SK-N-MC (cell line): ENCODE results near the gene SSTR3.

ENCODE experiments used
- DNase-seq: peaks from one replicate; pipeline ENCODE4 v3.0.0-alpha.2; 2011; ENCODE audit warnings: low read depth, low spot score
- H3K27ac ChIP-seq: fragments of 200-600 bp; sonication (generic); 2 replicates; pipeline ENCODE4 v1.5.1; 2016; ENCODE audit warnings: mixed run types
- H3K36me3 ChIP-seq: fragments of 200-600 bp; sonication (generic); 2 replicates; pipeline ENCODE4 v1.6.1; 2017; ENCODE audit warnings: antibody characterized with exemption, low read length, mixed read lengths; ENCODE audit not compliant: insufficient read depth
- H3K4me3 ChIP-seq: fragments of 200-600 bp; sonication (generic); 2 replicates; pipeline ENCODE4 v1.5.1; 2016
- H3K9ac ChIP-seq: fragments of 200-600 bp; sonication (generic); 2 replicates; pipeline ENCODE4 v1.8.0; 2017; ENCODE audit warnings: mixed run types, mixed read lengths; ENCODE audit not compliant: insufficient read length
- H3K9me3 ChIP-seq: fragments of 200-600 bp; sonication (generic); 2 replicates; pipeline ENCODE4 v1.6.1; 2017; ENCODE audit warnings: low read depth, mild to moderate bottlenecking, antibody characterized with exemption, low read length, moderate library complexity, mixed read lengths
- EZH2 ChIP-seq: fragments of 200-600 bp; sonication (generic); IDR thresholded peaks from one replicate; pipeline ENCODE4 v1.6.1; 2017; ENCODE audit warnings: antibody characterized with exemption
- FOXP2 ChIP-seq: optimal IDR thresholded peaks from 2 replicates; pipeline ENCODE3; 2011; ENCODE audit warnings: mild to moderate bottlenecking, moderate library complexity; ENCODE audit not compliant: insufficient read depth; ENCODE audit errors: extremely low read length, control extremely low read depth
- POLR2AphosphoS5 ChIP-seq: IDR thresholded peaks from 2 replicates; pipeline ENCODE4 v1.6.1; 2012; ENCODE audit warnings: mild to moderate bottlenecking, low read depth, low read length, borderline replicate concordance

SSTR3 gene

DNA sequence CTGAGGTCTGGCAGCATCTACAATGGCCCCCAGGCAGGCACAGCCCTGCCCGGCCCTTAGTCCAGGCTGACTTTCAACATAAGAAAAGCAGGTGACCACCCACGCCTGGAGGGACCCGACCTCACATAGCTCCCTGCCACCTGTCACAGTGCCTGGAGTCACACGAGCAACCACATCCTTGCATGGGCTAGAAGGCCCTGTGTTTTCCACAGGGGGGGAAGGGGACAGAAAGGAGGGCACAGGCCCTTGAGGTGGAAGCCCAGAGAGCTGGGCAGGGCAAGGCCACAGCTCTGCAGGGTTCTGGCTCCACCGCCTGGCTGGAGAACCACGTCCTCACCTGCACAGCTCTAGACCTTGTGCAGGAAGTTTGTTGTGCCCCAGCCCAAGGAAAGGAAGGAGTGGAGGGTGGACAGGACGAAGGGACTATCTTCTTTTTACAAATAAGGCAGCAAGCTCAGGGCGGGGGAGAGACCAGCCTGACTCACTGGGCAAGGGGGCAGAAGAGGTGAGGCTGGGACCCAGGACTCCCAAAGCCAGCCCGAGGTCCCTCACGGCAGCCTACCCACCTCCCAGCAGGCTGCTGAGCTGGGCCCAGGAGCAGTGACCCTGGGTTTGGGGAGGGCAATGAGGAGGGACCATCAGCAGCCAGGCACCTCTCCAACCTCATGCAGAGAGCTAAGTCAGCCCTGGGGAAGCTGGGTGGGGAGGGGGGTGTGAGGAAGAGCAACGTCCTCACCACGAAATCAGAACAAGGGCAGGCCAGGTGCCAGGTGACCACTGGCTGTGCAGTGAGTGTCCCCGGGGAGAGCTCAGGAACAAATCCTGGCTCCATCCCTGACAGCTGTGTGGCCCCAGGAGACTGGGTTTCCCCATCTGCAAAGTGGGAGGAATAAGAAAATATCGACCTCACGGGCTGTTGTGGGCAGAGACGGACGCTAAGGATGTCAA, 28.6 kb downstream of the SSTR3 start:
- H3K9ac ChIP-seq: no peak overlapping the region
- H3K9me3 ChIP-seq: no peaks in the 10 kb centered on the region
- no peak for TF ChIP-seq POLR2AphosphoS5
- no peak for TF ChIP-seq EZH2
- no peak for TF ChIP-seq FOXP2
- DNase-seq: no peak
- no peaks in the 10 kb centered on the region for H3K36me3 ChIP-seq
- no peak overlapping the region for H3K27ac ChIP-seq
- no peak overlapping the region for H3K4me3 ChIP-seq

DNA sequence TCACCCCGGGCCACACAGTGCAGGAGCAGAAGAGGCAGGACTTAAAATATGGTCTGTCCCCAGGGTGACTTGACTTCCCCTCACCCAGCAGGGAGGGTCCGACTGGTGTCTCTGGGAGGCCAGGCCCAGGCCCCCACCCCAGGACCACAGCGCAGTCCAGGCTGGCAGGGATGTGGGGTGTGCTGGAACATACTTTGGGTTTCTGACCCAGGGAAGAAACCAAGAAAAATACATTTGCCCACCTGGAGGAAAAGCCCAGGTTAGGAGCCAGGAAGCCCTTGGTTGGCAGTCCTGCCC, 29.4 kb downstream of the SSTR3 start:
- Histone ChIP-seq H3K9ac (no peak overlapping the region), H3K36me3 (no peaks in the 10 kb centered on the region), H3K4me3 (no peak overlapping the region), H3K27ac (no peak overlapping the region), H3K9me3 (no peaks in the 10 kb centered on the region)
- no peak for TF ChIP-seq EZH2
- no peak for TF ChIP-seq POLR2AphosphoS5
- TF ChIP-seq FOXP2: no peak
- no peak for DNase-seq

DNA sequence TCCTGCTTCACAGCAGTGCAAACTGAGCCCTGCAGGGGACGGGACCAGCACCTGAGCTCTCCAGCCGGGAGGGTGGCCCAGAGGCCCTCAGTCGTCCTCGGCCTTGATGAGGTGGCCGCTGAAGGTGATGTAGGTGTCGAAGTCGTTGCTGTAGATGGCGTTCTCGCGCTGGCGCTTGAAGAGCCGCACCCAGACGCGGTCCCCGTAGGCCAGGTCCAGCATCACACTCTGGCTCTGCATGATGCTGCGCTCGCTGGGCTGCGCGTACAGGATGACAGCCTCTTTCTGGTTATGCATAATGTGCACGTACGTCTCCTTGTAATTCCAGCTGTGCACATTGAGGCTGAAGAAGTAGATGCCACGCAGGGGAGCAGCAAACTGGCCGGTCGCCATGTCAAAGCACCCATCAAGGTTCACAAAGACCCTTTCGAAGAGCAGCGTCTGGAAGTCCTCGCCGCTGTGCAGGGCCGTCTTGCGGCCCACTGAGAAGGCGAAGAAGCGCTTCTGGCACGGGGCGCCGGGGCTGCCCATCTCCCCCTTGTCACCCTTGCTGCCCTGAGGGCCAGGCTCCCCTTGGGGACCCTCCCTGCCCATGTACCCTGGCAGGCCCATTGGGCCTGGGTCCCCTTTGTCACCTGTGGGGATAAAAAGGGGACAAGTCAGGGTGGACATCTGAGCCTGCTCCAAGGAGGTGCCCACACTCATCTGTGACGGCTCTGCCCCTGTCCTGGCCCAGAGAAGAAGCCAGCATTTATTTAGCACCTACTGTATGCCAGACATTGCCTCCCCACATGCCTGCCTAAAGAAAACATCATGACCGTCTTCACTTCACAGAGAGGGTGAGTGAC, 30.0 kb downstream of the SSTR3 start:
- H3K36me3 ChIP-seq: no peaks in the 10 kb centered on the region
- no peak for DNase-seq
- H3K9ac ChIP-seq: no peak overlapping the region
- no peak overlapping the region for H3K27ac ChIP-seq
- no peaks in the 10 kb centered on the region for H3K9me3 ChIP-seq
- no peak overlapping the region for H3K4me3 ChIP-seq
- TF ChIP-seq FOXP2 (no peak), EZH2 (no peak), POLR2AphosphoS5 (no peak)

DNA sequence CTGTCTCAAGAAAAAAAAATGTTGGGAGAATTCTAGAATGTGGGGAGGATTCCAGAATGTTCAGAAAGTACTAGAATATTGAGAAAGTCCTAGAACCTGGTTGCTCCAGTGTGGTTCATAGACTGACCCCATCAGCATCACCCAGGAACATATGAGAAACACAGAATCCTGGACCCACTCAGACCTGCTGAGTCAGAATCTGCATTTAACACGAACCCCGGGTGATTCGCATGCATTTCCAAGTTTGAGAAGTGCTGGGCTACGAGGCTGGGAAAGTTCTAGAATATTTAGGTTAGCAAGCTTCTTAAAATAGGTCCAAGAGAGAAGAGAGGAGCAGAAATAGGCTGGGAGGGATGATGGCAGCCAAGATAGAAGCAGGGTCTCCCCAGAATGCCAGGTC, 30.6 kb downstream of the SSTR3 start:
- TF ChIP-seq FOXP2: no peak
- TF ChIP-seq POLR2AphosphoS5: no peak
- TF ChIP-seq EZH2: no peak
- Histone ChIP-seq H3K27ac (no peak overlapping the region), H3K4me3 (no peak overlapping the region), H3K9ac (no peak overlapping the region), H3K36me3 (no peaks in the 10 kb centered on the region), H3K9me3 (no peaks in the 10 kb centered on the region)
- DNase-seq: no peak

DNA sequence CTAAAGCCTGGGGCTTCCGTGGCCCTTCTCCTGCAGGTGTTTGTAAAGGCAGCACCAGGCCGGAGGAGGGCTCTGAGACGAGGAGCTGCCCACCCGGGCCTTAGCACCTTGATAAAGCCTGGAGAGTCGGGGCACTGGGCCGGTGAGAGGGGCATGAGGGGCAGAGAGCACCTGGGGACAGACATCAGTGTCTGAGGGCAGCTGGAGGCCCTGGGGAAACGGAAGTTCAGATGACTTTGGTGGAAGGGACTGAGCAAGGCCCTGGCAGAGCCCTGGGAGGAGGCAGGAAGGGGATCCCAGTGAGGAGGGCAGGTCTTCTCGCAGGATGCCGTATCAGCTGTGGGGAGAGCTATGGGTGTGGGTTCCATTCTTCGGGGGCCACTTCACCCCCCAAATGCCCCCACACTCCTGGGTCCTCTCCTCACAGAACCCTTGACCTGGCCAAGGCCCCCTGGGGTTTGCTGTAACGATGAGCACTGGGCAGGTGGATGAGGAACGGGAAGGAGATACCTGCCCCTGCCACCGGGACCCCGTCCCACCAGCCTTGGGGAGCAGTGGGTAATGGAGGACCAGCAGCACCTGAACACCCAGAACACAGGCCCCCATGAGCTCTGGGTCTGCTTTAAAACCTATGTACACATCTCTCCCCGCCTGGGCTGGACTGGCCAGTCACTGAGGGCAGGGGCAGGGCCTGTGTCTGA, 31.6 kb downstream of the SSTR3 start:
- Histone ChIP-seq H3K9ac (no peak overlapping the region), H3K9me3 (no peaks in the 10 kb centered on the region), H3K27ac (no peak overlapping the region), H3K36me3 (no peaks in the 10 kb centered on the region), H3K4me3 (no peak overlapping the region)
- DNase-seq: no peak
- no peak for TF ChIP-seq EZH2
- TF ChIP-seq POLR2AphosphoS5: no peak
- TF ChIP-seq FOXP2: no peak

DNA sequence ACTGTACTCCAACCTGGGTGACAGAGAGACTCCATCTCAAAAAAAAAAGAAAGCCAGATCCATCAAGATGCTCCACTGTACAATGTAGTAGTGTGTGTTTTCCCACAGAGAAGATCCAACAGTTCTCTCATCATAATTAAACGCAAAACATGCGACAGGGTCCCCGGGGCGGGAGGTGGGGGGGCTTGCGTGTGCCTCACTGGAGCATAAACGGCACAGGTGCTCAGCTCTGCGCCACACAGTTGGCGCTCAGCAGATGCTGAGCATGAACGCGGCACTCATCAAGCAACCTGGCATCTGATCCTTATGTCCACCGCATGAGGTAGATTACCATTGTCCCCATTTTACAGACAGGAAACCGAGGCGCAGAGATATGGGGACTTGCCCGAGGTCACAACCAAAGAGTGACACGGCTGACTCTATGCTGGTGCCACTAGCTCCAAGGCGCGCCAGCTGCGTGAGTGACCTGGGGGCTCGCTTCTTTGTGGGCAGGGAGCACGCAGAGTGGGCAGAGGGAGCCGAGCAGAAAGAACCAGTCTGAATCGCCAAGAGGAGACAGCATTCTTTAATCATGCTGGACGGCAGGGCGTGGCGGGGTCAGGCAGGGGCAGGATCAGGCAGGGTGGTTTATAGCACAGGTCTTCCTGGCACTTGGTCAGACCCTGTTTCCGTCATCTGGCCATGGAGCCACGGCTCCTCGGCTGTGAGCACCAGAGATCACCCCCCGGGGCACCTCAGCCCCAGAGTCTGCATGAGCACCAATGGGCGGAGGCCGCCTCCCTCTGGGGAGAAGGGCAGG, 32.5 kb downstream of the SSTR3 start:
- H3K27ac ChIP-seq: no peak overlapping the region
- no peak for TF ChIP-seq POLR2AphosphoS5
- TF ChIP-seq FOXP2: no peak
- TF ChIP-seq EZH2: no peak
- no peak for DNase-seq
- no peak overlapping the region for H3K4me3 ChIP-seq
- no peaks in the 10 kb centered on the region for H3K36me3 ChIP-seq
- no peak overlapping the region for H3K9ac ChIP-seq
- H3K9me3 ChIP-seq: no peaks in the 10 kb centered on the region

DNA sequence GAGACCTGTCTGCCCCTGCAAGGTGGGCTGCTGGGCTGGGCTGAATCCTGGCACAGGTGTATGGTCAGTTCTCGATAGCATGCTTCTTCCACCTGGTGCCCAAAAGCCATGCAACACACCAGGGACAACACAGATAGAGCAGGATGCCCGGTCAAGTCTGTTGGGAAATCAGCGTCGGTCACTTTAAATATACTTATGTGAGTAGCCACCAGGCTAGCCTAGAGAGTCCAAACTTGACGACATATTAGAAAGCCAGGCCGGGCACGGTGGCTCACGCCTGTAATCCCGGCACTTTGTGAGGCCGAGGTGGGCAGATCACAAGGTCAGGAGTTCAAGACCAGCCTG, 33.2 kb downstream of the SSTR3 start:
- Histone ChIP-seq H3K27ac (no peak overlapping the region), H3K9me3 (no peaks in the 10 kb centered on the region), H3K4me3 (no peak overlapping the region), H3K9ac (no peak overlapping the region), H3K36me3 (no peaks in the 10 kb centered on the region)
- no peak for DNase-seq
- TF ChIP-seq POLR2AphosphoS5 (no peak), FOXP2 (no peak), EZH2 (no peak)
